ENCODE measurements around the gene WDR6.

WDR6 gene

GRCh38 chr3:48999085-48999858, 7.9 kb upstream of the WDR6 start:
- Histone ChIP-seq H2AFZ (ENCODE audit: low read depth, low read length, severe bottlenecking) (no peak overlapping the region), H3K9me2 (replicated peaks; ENCODE audit: insufficient read depth, low read length) (no peaks in the 10 kb centered on the region), H3K27ac (ENCODE audit: low read depth, low read length) (no peak overlapping the region), H3K4me2 (ENCODE audit: low read depth, low read length, poor library complexity, severe bottlenecking) (no peak overlapping the region), H3K27me3 (ENCODE audit: low read length) (no peaks in the 10 kb centered on the region), H3F3A (ENCODE audit: insufficient read depth) (no peaks in the 10 kb centered on the region), H3K9ac (ENCODE audit: low read length) (no peak overlapping the region), H4K20me1 (ENCODE audit: low read depth, low read length) (no peaks in the 10 kb centered on the region), H3K4me3 (ENCODE audit: insufficient read depth, low read length, poor library complexity, severe bottlenecking) (no peak overlapping the region), H3K79me2 (ENCODE audit: insufficient read depth, low read length) (no peaks in the 10 kb centered on the region), H3K36me3 (ENCODE audit: low read length) (no peaks in the 10 kb centered on the region), H3K9me3 (ENCODE audit: insufficient read depth, low read length) (no peaks in the 10 kb centered on the region)
- TF ChIP-seq CTCF (IDR thresholded peaks at IDR 0.05; ENCODE audit: insufficient read depth, low read length, poor library complexity, severe bottlenecking) = no peak

DNA sequence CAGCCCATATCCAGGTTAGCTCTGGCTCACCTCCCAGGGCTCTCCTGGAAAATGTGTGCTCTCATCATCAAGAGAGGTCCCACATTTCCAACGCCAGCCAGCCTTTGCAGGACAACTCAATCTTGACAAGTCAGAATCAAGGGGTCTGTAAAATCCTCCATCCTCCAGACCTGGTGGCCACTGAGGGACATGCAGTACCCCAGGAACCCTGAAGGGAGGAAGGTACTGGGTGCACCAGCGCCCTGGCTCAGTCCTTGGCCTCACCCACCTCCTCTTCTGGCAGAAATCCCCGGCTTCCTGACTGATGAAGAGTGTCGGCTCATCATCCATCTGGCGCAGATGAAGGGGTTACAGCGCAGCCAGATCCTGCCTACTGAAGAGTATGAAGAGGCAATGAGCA, 6.0 kb upstream of the WDR6 start:
- no peaks in the 10 kb centered on the region for H3K27me3 ChIP-seq (ENCODE audit: low read length)
- no peaks in the 10 kb centered on the region for H3K9me2 ChIP-seq (replicated peaks; ENCODE audit: insufficient read depth, low read length)
- H3K79me2 ChIP-seq (ENCODE audit: insufficient read depth, low read length) = no peaks in the 10 kb centered on the region
- H2AFZ ChIP-seq (ENCODE audit: low read depth, low read length, severe bottlenecking) = no peak overlapping the region
- no peaks in the 10 kb centered on the region for H3K36me3 ChIP-seq (ENCODE audit: low read length)
- TF ChIP-seq EZH2phosphoT487 (conservative IDR thresholded peaks at IDR 0.05; ENCODE audit: low read length) (no peak), CTCF (IDR thresholded peaks at IDR 0.05; ENCODE audit: insufficient read depth, low read length, poor library complexity, severe bottlenecking) (no peak)
- no peak overlapping the region for H3K4me2 ChIP-seq (ENCODE audit: low read depth, low read length, poor library complexity, severe bottlenecking)
- no peaks in the 10 kb centered on the region for H3K9me3 ChIP-seq (ENCODE audit: insufficient read depth, low read length)
- no peak overlapping the region for H3K4me3 ChIP-seq (ENCODE audit: insufficient read depth, low read length, poor library complexity, severe bottlenecking)
- H3K27ac ChIP-seq (ENCODE audit: low read depth, low read length) = no peak overlapping the region
- no peak overlapping the region for H3K9ac ChIP-seq (ENCODE audit: low read length)
- H3F3A ChIP-seq (ENCODE audit: insufficient read depth) = no peaks in the 10 kb centered on the region
- H4K20me1 ChIP-seq (ENCODE audit: low read depth, low read length) = no peaks in the 10 kb centered on the region

- no peaks in the 10 kb centered on the region for H3K9me3 ChIP-seq (ENCODE audit: insufficient read depth, low read length)
- H3K27me3 ChIP-seq (ENCODE audit: low read length) = no peaks in the 10 kb centered on the region
- H3K9me2 ChIP-seq (replicated peaks; ENCODE audit: insufficient read depth, low read length) = no peaks in the 10 kb centered on the region
- H2AFZ ChIP-seq (ENCODE audit: low read depth, low read length, severe bottlenecking) = no peak overlapping the region
- TF ChIP-seq EZH2phosphoT487 (conservative IDR thresholded peaks at IDR 0.05; ENCODE audit: low read length) (no peak), CTCF (IDR thresholded peaks at IDR 0.05; ENCODE audit: insufficient read depth, low read length, poor library complexity, severe bottlenecking) (no peak)
- peaks cover 6% of the 10 kb centered on the region; the same call in 1 of the 2 replicates for H4K20me1 ChIP-seq (ENCODE audit: low read depth, low read length)
- no peak overlapping the region for H3K4me3 ChIP-seq (ENCODE audit: insufficient read depth, low read length, poor library complexity, severe bottlenecking)
- H3F3A ChIP-seq (ENCODE audit: insufficient read depth) = peaks cover 7% of the 10 kb centered on the region; the same call in 1 of the 2 replicates
- no peak overlapping the region for H3K4me2 ChIP-seq (ENCODE audit: low read depth, low read length, poor library complexity, severe bottlenecking)
- H3K9ac ChIP-seq (ENCODE audit: low read length) = no peak overlapping the region
- peaks cover 14% of the 10 kb centered on the region for H3K79me2 ChIP-seq (ENCODE audit: insufficient read depth, low read length)
- no peak overlapping the region for H3K27ac ChIP-seq (ENCODE audit: low read depth, low read length)
- no peaks in the 10 kb centered on the region for H3K36me3 ChIP-seq (ENCODE audit: low read length)
Observed at GRCh38 chr3:49004352-49005302, 2.6 kb upstream of the WDR6 start.
